CD4-positive, alpha-beta T cell treated with Interleukin-12 subunit alpha and Interleukin-12 subunit beta, for 1 hour (primary cell): ENCODE data around the gene CALD1.

ENCODE experiments used
- DNase-seq: peaks from one replicate; pipeline ENCODE4 v3.0.0-alpha.2; 2020

Gene CALD1

GRCh38 chr7:134764365-134764764, 15.1 kb upstream of the CALD1 start:
- DNase-seq: no peak

GRCh38 chr7:134766779-134767519, 12.5 kb upstream of the CALD1 start:
- no peak for DNase-seq

- no peak for DNase-seq
These were observed 11.8 kb upstream of the CALD1 start for GRCh38 chr7:134767520-134768168.

GRCh38 chr7:134768243-134768642, 11.2 kb upstream of the CALD1 start:
- DNase-seq: no peak

GRCh38 chr7:134770676-134771075, 8.8 kb upstream of the CALD1 start:
- no peak for DNase-seq

- no peak for DNase-seq
These were observed 8.3 kb upstream of the CALD1 start for GRCh38 chr7:134771111-134771510.

GRCh38 chr7:134771889-134772288, 7.5 kb upstream of the CALD1 start:
- DNase-seq: no peak

GRCh38 chr7:134772401-134772800, 7.0 kb upstream of the CALD1 start:
- no peak for DNase-seq

GRCh38 chr7:134773164-134773563, 6.3 kb upstream of the CALD1 start:
- DNase-seq: no peak

GRCh38 chr7:134774119-134774518, 5.3 kb upstream of the CALD1 start:
- DNase-seq: no peak

- DNase-seq: no peak
These were observed 2.0 kb upstream of the CALD1 start for GRCh38 chr7:134777470-134777869.

- no peak for DNase-seq
These were observed 1.4 kb upstream of the CALD1 start for GRCh38 chr7:134777908-134778580.

- DNase-seq: no peak
These were observed 269 bp downstream of the CALD1 start for GRCh38 chr7:134779741-134780065.

- no peak for DNase-seq
These were observed 863 bp downstream of the CALD1 start for GRCh38 chr7:134780166-134780828.

GRCh38 chr7:134781171-134781570, 1.7 kb downstream of the CALD1 start:
- DNase-seq: no peak

GRCh38 chr7:134782121-134782623, 2.7 kb downstream of the CALD1 start:
- no peak for DNase-seq

- DNase-seq: no peak
These were observed 4.0 kb downstream of the CALD1 start for GRCh38 chr7:134783294-134784069.

- DNase-seq: no peak
These were observed 5.0 kb downstream of the CALD1 start for GRCh38 chr7:134784251-134785049.

GRCh38 chr7:134785842-134786241, 6.4 kb downstream of the CALD1 start:
- DNase-seq: no peak

- DNase-seq: no peak
These were observed 7.6 kb downstream of the CALD1 start for GRCh38 chr7:134787064-134787463.

GRCh38 chr7:134787720-134788119, 8.3 kb downstream of the CALD1 start:
- no peak for DNase-seq

GRCh38 chr7:134788191-134788590, 8.8 kb downstream of the CALD1 start:
- no peak for DNase-seq
